ENCODE measurements around the gene NGFR.
"Not testable (repeated sequence)": the region's sequence is repeated elsewhere in the genome, so short reads cannot be mapped to it uniquely, and the experiment has no call there.

Gene NGFR

GRCh38 chr17:49496867-49497147, 1.7 kb downstream of the NGFR start:
- no peak for DNase-seq

DNA sequence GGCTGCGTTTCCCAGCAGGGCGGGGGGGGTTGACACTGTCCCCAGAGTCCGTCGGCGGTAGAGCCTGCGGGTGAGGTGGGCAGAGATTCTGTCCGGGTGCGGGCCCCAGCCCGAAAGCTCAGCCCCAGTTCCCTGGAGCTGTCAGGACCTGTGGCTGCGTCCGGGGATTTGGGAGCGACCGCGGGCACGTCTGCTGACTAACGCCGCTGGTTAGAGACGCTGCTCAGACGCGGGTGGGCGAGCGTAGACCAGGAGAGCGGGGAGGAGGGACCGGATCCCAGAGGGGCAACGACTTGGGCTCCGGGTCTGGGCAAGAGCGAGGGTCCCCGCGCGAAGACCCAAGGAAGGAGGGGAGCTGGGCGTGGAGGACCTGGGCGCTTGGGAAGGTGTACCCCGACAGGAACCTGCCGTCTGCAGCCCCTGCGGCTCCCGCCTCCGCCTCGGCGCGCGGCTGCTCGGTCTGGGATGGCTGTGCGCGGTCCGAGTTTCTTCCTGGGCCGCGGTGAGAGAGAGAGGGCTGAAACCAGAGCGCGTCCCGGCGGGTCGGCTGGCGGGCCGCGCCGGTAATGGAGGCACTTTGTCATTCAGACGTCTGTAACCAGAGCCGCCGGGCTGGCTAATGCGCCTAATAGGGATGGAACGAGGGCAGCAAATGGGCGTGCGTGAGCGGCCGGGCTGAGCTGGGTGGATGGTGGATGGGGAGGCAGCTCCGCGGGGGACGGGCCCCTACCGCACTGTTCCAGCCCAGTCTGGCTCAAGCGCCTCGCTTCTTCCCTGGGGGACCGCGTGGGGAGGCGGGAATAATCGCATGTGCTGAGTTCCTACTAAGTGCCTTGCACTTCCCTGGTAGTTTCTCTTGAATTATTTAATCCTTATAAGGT, 2.3 kb downstream of the NGFR start:
- DNase-seq: no peak

DNA sequence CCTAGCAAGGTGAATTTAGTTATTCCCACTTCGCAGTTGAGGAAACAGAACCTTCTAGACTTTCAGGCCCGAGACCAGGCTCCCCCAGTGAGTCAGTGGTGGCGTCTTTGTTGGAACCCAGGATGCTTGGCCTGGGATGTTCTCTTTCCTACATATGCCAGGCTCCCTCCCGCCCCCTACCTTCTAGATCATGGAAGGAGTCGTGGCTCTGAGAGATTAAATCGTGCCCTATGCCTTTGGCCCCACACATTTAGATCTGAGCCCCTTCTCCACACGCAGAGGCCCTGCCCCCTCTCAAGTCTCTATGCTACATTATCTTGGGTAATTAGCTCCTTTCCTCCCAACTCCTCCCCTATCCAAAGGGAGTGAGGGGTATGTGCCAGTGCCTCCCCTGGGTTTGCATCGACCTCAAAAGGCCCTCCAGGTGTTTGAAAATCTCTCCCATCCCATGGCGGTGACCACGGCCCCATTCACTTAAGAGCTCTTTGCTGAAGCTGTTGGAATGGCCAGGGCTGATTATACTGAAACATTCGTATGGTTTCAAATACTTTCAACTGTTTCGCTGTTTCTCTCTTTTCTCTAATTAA, 3.0 kb downstream of the NGFR start:
- DNase-seq: no peak

DNA sequence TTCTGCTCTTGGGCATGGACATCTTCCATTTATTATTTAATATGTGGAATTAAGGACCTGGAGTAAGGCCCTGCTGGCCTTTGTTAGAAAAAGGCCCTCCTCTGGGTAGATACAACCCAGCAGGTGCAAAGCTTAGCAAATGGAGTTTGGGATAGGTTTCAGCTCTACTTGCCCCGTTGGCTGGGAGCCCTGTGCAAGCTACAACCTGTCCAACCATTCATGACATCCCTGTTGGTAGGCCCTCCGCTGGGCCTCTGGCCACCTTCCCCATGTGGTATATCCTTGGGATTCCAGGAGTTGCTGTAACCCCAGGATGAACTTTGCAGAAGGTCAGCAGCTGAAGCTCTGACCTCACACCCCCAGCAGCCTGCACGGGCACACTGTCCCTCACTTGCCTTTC, 6.4 kb downstream of the NGFR start:
- no peak for DNase-seq

- no peak for DNase-seq
Observed at GRCh38 chr17:49502254-49502653, 7.2 kb downstream of the NGFR start.

- not testable (repeated sequence) for DNase-seq
Observed at GRCh38 chr17:49502680-49503079, 7.6 kb downstream of the NGFR start.

DNA sequence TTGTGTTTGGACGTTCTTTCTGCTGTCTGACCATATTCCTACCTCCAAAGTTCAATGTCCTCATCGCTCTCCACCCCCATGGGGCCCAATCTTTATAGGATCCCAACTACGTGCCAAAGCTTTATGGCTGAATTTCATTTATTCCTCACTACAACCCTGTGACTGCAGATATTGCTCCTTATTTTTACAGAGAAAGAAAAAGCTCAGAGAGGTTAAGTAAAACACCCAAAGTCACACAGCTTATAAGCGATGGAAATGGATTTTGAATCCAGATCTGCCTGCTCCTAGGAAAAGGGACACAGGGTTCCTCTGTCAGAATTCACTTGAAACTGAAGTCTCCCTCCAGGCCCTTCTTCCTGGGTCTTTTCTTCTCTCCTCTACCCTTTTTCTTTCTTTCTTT, 9.3 kb downstream of the NGFR start:
- no peak for DNase-seq

- no peak for DNase-seq
Observed at GRCh38 chr17:49505854-49506253, 10.8 kb downstream of the NGFR start.

GRCh38 chr17:49506282-49506681, 11.2 kb downstream of the NGFR start:
- DNase-seq: no peak

DNA sequence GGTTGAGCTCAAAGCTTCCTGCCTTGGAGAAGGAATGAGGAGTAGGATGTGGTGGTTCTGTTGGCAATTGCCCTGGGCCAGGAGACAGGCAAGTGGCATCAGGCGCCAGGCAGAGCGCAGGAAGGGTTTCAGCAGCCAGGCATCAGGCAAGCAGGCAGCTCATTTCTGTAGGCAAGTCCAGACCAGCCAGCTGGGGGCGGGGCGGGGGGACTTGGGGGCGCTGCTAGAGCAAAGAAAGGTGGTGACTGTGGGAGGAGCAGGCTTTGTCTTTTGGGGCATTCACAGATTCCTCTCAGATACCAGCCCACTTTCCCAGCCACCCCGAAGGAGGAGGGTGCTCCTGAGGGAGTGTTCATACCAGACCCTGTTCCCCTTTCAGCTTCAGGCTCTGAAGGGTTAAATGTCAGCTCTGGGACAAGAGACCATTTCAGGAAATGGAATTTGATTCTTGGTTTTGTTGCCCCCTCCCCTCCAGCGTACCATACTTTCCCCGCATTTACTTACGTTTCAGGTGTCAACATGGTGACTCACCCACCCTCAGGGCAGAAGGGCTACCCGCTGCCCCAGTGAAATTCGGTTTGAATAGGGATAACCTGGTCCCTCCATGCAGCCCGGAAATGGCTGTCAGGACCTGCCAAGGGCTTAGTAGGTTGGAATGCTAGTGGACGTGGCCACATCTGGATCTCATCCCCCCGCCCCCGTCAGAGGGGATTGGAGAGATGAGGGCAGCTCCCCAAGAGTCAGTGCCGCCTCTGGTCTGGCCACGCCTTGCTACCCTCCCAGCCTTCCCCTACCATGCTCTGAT, 13.2 kb downstream of the NGFR start:
- no peak for DNase-seq

GRCh38 chr17:49508866-49509587, 13.9 kb downstream of the NGFR start:
- DNase-seq: no peak

- DNase-seq: no peak
Observed at GRCh38 chr17:49509588-49509917, 14.5 kb downstream of the NGFR start.

DNA sequence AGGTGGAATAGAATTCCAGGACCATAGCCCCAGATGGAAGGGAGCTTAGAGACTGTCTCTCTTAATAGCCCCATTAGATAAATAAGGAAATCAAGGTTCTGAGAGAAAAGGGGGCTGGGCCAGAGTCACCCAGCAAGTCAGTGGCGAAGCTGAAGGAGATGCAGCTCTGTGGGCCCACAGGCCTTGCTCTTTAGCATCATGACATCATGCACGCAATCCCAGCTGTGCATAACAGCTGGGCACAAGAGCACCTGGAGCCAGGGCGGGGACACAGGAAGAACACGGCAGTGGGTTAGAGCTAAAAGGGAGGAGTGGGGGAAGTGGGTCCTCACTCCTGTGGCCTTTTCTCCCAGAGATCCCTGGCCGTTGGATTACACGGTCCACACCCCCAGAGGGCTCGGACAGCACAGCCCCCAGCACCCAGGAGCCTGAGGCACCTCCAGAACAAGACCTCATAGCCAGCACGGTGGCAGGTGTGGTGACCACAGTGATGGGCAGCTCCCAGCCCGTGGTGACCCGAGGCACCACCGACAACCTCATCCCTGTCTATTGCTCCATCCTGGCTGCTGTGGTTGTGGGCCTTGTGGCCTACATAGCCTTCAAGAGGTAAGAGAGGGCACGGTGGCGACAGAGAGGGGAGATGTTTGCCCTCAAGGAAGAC, 15.1 kb downstream of the NGFR start:
- DNase-seq: no peak

DNA sequence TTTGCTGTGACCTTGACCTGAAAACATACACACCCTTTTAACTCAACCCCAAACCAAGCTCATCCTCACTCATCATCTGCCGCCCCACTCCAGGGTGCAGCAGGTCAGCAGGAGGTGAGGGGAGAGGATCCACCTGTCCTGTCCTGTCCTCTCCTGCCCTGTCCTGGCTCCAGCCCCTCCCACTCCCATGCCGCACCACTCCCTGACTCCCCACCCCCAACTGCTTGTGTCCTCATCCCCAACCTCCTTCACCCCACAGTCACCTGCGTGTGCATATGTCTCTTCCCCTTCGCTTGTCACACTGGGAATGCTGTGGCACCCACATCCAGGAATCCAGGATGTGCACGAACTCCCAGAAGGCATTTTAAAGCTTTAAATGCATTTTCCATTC, 15.6 kb downstream of the NGFR start:
- no peak for DNase-seq

GRCh38 chr17:49511810-49512209, 16.7 kb downstream of the NGFR start:
- DNase-seq: no peak

- DNase-seq: no peak
Observed at GRCh38 chr17:49512296-49513043, 17.4 kb downstream of the NGFR start.

DNA sequence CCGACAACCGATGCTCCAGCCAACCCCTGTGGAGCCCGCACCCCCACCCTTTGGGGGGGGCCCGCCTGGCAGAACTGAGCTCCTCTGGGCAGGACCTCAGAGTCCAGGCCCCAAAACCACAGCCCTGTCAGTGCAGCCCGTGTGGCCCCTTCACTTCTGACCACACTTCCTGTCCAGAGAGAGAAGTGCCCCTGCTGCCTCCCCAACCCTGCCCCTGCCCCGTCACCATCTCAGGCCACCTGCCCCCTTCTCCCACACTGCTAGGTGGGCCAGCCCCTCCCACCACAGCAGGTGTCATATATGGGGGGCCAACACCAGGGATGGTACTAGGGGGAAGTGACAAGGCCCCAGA, 17.9 kb downstream of the NGFR start:
- no peak for DNase-seq

DNA sequence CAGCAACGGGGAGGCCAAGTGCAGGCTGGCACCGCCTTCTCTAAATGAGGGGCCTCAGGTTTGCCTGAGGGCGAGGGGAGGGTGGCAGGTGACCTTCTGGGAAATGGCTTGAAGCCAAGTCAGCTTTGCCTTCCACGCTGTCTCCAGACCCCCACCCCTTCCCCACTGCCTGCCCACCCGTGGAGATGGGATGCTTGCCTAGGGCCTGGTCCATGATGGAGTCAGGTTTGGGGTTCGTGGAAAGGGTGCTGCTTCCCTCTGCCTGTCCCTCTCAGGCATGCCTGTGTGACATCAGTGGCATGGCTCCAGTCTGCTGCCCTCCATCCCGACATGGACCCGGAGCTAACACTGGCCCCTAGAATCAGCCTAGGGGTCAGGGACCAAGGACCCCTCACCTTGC, 18.5 kb downstream of the NGFR start:
- DNase-seq: no peak

DNA sequence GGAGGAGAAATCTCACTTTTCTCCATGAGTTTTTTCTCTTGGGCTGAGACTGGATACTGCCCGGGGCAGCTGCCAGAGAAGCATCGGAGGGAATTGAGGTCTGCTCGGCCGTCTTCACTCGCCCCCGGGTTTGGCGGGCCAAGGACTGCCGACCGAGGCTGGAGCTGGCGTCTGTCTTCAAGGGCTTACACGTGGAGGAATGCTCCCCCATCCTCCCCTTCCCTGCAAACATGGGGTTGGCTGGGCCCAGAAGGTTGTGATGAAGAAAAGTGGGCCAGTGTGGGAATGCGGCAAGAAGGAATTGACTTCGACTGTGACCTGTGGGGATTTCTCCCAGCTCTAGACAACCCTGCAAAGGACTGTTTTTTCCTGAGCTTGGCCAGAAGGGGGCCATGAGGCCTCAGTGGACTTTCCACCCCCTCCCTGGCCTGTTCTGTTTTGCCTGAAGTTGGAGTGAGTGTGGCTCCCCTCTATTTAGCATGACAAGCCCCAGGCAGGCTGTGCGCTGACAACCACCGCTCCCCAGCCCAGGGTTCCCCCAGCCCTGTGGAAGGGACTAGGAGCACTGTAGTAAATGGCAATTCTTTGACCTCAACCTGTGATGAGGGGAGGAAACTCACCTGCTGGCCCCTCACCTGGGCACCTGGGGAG, 19.1 kb downstream of the NGFR start:
- no peak for DNase-seq

- no peak for DNase-seq
Observed at GRCh38 chr17:49515196-49515770, 20.2 kb downstream of the NGFR start.

GRCh38 chr17:49516180-49516579, 21.1 kb downstream of the NGFR start:
- no peak for DNase-seq
